Suprapubic skin (tissue), 4 donors: Measurements from ENCODE around the gene POFUT1. TPM values are rescaled to one million over a fixed set of nuclear protein-coding genes. Genes with fewer than 3 reads are reported as not detected.

Experiments
- DNase-seq, 2 donors: peaks; one replicate each; pipeline ENCODE4 v3.0.0-alpha.2; 2019; ENCODE audit warnings: low spot score in 2 of 2
- H3K27ac ChIP-seq: fragments of 200-600 bp; sonication (generic); one replicate; pipeline ENCODE4 v1.5.1; 2019
- H3K27me3 ChIP-seq: fragments of 200-600 bp; sonication (generic); one replicate; pipeline ENCODE4 v1.5.1; 2019
- H3K36me3 ChIP-seq: fragments of 200-600 bp; sonication (generic); one replicate; pipeline ENCODE4 v1.5.1; 2019
- H3K4me1 ChIP-seq: fragments of 200-600 bp; sonication (generic); one replicate; pipeline ENCODE4 v1.5.1; 2019
- H3K4me3 ChIP-seq: fragments of 200-600 bp; sonication (generic); one replicate; pipeline ENCODE4 v1.5.1; 2019; ENCODE audit warnings: mild to moderate bottlenecking
- H3K9me3 ChIP-seq: fragments of 200-600 bp; sonication (generic); one replicate; pipeline ENCODE4 v1.5.1; 2019
- EP300 ChIP-seq: sonication (generic); formaldehyde crosslinking; IDR thresholded peaks from one replicate; pipeline ENCODE4 v1.6.1; 2017; ENCODE audit warnings: antibody characterized with exemption
- POLR2A ChIP-seq, 2 donors: fragments of 450-650 bp; IDR thresholded peaks; one replicate each; pipeline ENCODE4 v1.6.1; 2017; ENCODE audit warnings: antibody characterized with exemption in 2 of 2, mild to moderate bottlenecking in 2 of 2, moderate library complexity in 2 of 2
- POLR2AphosphoS5 ChIP-seq, 3 donors: sonication (generic); formaldehyde crosslinking; IDR thresholded peaks; one replicate each; pipeline ENCODE4 v1.6.1; 2017; ENCODE audit warnings: antibody characterized with exemption in 3 of 3
- WGBS: methylation state at CpG from one replicate; pipeline ENCODE4 v1.1.5; 2018; 5-methylcytosine and 5-hydroxymethylcytosine counted together
- total RNA-seq, 4 donors: library from RNA; depleted of rRNA; stranded (reverse); fragments of >200 nt; gene quantifications; one replicate each; pipeline ENCODE4 v1.1.0, GENCODE V29; 2016
- TF ChIP-seq, protein P1 (sequence below), 2 donors: fragments of 200-600 bp in 1 of 2; fragments of 450-650 bp in 1 of 2; sonication (generic) in 1 of 2; IDR thresholded peaks; one replicate each; pipeline ENCODE4 v1.5.1; 2016 to 2019; ENCODE audit warnings: antibody characterized with exemption in 2 of 2, mild to moderate bottlenecking in 1 of 2, moderate library complexity in 1 of 2

POFUT1 gene
- 10 to 100 TPM; 19.0 to 36.4 (median 24.1) TPM for total RNA-seq

- Histone ChIP-seq H3K9me3 (no peaks in the 10 kb centered on the region), H3K4me1 (peaks cover 64% of the 10 kb centered on the region), H3K27ac (peak within 1 kb of the TSS; percentile 95), H3K36me3 (peaks cover 12% of the 10 kb centered on the region), H3K27me3 (no peaks in the 10 kb centered on the region), H3K4me3 (peak within 1 kb of the TSS; percentile 95)
- TF ChIP-seq POLR2A (IDR thresholded peaks at IDR 0.05): peak; percentile 16 to 72
- no peak for TF ChIP-seq POLR2AphosphoS5 (IDR thresholded peaks at IDR 0.05)
- TF ChIP-seq, protein P1, sequence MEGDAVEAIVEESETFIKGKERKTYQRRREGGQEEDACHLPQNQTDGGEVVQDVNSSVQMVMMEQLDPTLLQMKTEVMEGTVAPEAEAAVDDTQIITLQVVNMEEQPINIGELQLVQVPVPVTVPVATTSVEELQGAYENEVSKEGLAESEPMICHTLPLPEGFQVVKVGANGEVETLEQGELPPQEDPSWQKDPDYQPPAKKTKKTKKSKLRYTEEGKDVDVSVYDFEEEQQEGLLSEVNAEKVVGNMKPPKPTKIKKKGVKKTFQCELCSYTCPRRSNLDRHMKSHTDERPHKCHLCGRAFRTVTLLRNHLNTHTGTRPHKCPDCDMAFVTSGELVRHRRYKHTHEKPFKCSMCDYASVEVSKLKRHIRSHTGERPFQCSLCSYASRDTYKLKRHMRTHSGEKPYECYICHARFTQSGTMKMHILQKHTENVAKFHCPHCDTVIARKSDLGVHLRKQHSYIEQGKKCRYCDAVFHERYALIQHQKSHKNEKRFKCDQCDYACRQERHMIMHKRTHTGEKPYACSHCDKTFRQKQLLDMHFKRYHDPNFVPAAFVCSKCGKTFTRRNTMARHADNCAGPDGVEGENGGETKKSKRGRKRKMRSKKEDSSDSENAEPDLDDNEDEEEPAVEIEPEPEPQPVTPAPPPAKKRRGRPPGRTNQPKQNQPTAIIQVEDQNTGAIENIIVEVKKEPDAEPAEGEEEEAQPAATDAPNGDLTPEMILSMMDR (IDR thresholded peaks at IDR 0.05): peak in 1 of 2 donors; percentile 14
- WGBS: 1% methylated on average over 22 of the region's 74 CpGs
- peak; percentile 90 for DNase-seq
These were observed at the start of gene POFUT1, which contains the start of gene PLAGL2 for GRCh38 chr20:32207626-32208498. Gene POFUT1 (plus strand): TSS chr20:32207880. CDS start chr20:32207942, 62 bp downstream. Gene PLAGL2 (minus strand): TSS chr20:32207743. CDS start chr20:32202178, 5,565 bp downstream.

- no peak for DNase-seq
- Histone ChIP-seq H3K27me3 (no peaks in the 10 kb centered on the region), H3K9me3 (no peaks in the 10 kb centered on the region), H3K4me3 (no peak overlapping the region), H3K4me1 (peaks cover 13% of the 10 kb centered on the region), H3K36me3 (peaks cover 70% of the 10 kb centered on the region), H3K27ac (no peak overlapping the region)
- TF ChIP-seq POLR2AphosphoS5 (IDR thresholded peaks at IDR 0.05) (no peak), POLR2A (IDR thresholded peaks at IDR 0.05) (no peak), EP300 (no peak)
- TF ChIP-seq, protein P1 (IDR thresholded peaks at IDR 0.05): no peak
- 97% methylated on average over 11 of the region's 11 CpGs for WGBS
These were observed 49.3 kb upstream of the POFUT1 start for GRCh38 chr20:32158351-32158750.

GRCh38 chr20:32158943-32159660 lies 48.6 kb upstream of the POFUT1 start:
- TF ChIP-seq POLR2AphosphoS5 (IDR thresholded peaks at IDR 0.05) (no peak), EP300 (no peak), POLR2A (IDR thresholded peaks at IDR 0.05) (no peak)
- TF ChIP-seq, protein P1 (IDR thresholded peaks at IDR 0.05): no peak
- 81% methylated on average over 4 of the region's 4 CpGs for WGBS
- H3K27ac ChIP-seq: no peak overlapping the region
- H3K9me3 ChIP-seq: no peaks in the 10 kb centered on the region
- DNase-seq: peak; percentile 7 to 10
- H3K4me3 ChIP-seq: no peak overlapping the region
- H3K27me3 ChIP-seq: no peaks in the 10 kb centered on the region
- H3K36me3 ChIP-seq: peaks cover 70% of the 10 kb centered on the region
- peaks cover 13% of the 10 kb centered on the region for H3K4me1 ChIP-seq

DNA sequence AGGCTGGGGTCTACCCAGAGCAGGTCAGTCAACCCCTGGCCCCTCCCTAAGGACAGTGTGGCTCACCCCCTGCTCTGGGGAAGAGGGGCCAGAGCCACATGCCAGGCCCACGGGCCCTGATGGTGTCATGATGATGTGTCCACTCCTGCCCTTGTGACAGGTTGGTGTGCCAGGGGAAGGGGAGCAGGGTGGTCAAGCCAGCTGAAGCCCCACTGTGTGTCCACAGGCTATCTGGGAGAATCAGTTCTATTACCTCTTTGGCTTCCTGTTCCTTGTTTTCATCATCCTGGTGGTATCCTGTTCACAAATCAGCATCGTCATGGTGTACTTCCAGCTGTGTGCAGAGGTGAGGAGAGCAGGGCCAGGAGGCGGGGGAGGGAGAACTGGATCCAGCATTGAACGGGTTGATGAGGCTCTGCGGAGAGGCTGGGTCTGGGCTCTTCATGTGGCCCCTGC lies 47.9 kb upstream of the POFUT1 start:
- WGBS: 97% methylated on average over 4 of the region's 5 CpGs
- no peak for TF ChIP-seq EP300
- no peak for TF ChIP-seq POLR2A (IDR thresholded peaks at IDR 0.05)
- TF ChIP-seq, protein P1 (IDR thresholded peaks at IDR 0.05): no peak
- H3K9me3 ChIP-seq: no peaks in the 10 kb centered on the region
- H3K4me1 ChIP-seq: peaks cover 10% of the 10 kb centered on the region
- no peak overlapping the region for H3K27ac ChIP-seq
- peak in 1 of 2 donors; percentile 57 for DNase-seq
- no peaks in the 10 kb centered on the region for H3K27me3 ChIP-seq
- H3K4me3 ChIP-seq: no peak overlapping the region
- H3K36me3 ChIP-seq: peaks cover 73% of the 10 kb centered on the region

GRCh38 chr20:32160341-32160740 lies 47.3 kb upstream of the POFUT1 start:
- DNase-seq: no peak
- H3K4me3 ChIP-seq: no peak overlapping the region
- no peaks in the 10 kb centered on the region for H3K27me3 ChIP-seq
- TF ChIP-seq POLR2A (IDR thresholded peaks at IDR 0.05): no peak
- TF ChIP-seq, protein P1 (IDR thresholded peaks at IDR 0.05): no peak
- TF ChIP-seq EP300: no peak
- no peak for TF ChIP-seq POLR2AphosphoS5 (IDR thresholded peaks at IDR 0.05)
- peaks cover 78% of the 10 kb centered on the region for H3K36me3 ChIP-seq
- WGBS: 95% methylated on average over 3 of the region's 5 CpGs
- H3K4me1 ChIP-seq: peaks cover 5% of the 10 kb centered on the region
- no peak overlapping the region for H3K27ac ChIP-seq
- H3K9me3 ChIP-seq: no peaks in the 10 kb centered on the region
